GM21526 (cell line): Measurements from ENCODE around the gene DPEP2.
"Not testable (repeated sequence)": the region's sequence is repeated elsewhere in the genome, so short reads cannot be mapped to it uniquely, and the experiment has no call there.

Experiments
- ATAC-seq: cut with Tn5 transposase; IDR thresholded peaks from one replicate; pipeline ENCODE4 v1.9.1; 2021; ENCODE audit warnings: moderate library complexity; ENCODE audit not compliant: unreplicated experiment, low FRiP score

Gene DPEP2

GRCh38 chr16:67998779-67999688, at the start of gene DPEP2:
DPEP2 (minus strand) TSS chr16:67999484; CDS start chr16:67993212, 6,272 bp downstream.
- ATAC-seq: not testable (repeated sequence)

- no peak for ATAC-seq
Observed at GRCh38 chr16:68047987-68048386, 48.7 kb upstream of the DPEP2 start.

GRCh38 chr16:68046106-68046505, 46.8 kb upstream of the DPEP2 start:
- ATAC-seq: no peak

- no peak for ATAC-seq
Observed at GRCh38 chr16:68041783-68042182, 42.5 kb upstream of the DPEP2 start.

- peak; percentile 67 for ATAC-seq
Observed at GRCh38 chr16:68040506-68041288, 41.4 kb upstream of the DPEP2 start.

- ATAC-seq: no peak
Observed at GRCh38 chr16:68037841-68038597, 38.7 kb upstream of the DPEP2 start.

GRCh38 chr16:68035227-68035626, 35.9 kb upstream of the DPEP2 start:
- no peak for ATAC-seq

- no peak for ATAC-seq
Observed at GRCh38 chr16:68033101-68033500, 33.8 kb upstream of the DPEP2 start.

- no peak for ATAC-seq
Observed at GRCh38 chr16:68031951-68032350, 32.7 kb upstream of the DPEP2 start.

GRCh38 chr16:68030108-68030507, 30.8 kb upstream of the DPEP2 start:
- not testable (repeated sequence) for ATAC-seq

- no peak for ATAC-seq
Observed at GRCh38 chr16:68028996-68029395, 29.7 kb upstream of the DPEP2 start.

GRCh38 chr16:68022728-68023537, 23.6 kb upstream of the DPEP2 start, which contains the start of the genes DDX28 and DUS2:
DDX28 (minus strand) TSS chr16:68023232; CDS start chr16:68023202, 30 bp downstream.
DUS2 (plus strand) TSS chr16:68023284; CDS start chr16:68038024, 14,740 bp downstream.
- peak; percentile 66 for ATAC-seq

- ATAC-seq: no peak
Observed at GRCh38 chr16:68022278-68022727, 23.0 kb upstream of the DPEP2 start.

GRCh38 chr16:68021490-68021889, 22.2 kb upstream of the DPEP2 start:
- ATAC-seq: no peak

- no peak for ATAC-seq
Observed at GRCh38 chr16:68019167-68019680, 19.9 kb upstream of the DPEP2 start.

GRCh38 chr16:68015681-68016080, 16.4 kb upstream of the DPEP2 start, which contains the start of gene DPEP2NB:
DPEP2NB (minus strand) TSS chr16:68015911; CDS start chr16:68015770, 141 bp downstream.
- ATAC-seq: no peak

GRCh38 chr16:68013440-68013839, 14.2 kb upstream of the DPEP2 start:
- ATAC-seq: no peak

GRCh38 chr16:68009872-68010271, 10.6 kb upstream of the DPEP2 start:
- ATAC-seq: not testable (repeated sequence)

GRCh38 chr16:68009157-68009735, 10.0 kb upstream of the DPEP2 start:
- ATAC-seq: no peak
